Naive thymus-derived CD8-positive, alpha-beta T cell (primary cell): ENCODE data around the gene AP1G2. TPM values are rescaled to one million over a fixed set of nuclear protein-coding genes. Genes with fewer than 3 reads are reported as not detected.

Experiments used
- ATAC-seq, 2 donors: fragments of 150-1000 bp; cut with Tn5 transposase in 1 of 2; sonication (Bioruptor Pico), chemical (Tn5 transposase) in 1 of 2; 1 replicate in 1 of 2; 2 replicates in 1 of 2; pipeline ENCODE4 v1.10.0; 2021; ENCODE audit warnings: mild to moderate bottlenecking in 2 of 2, moderate library complexity in 2 of 2
- POLR2A ChIA-PET: fragments of 350-600 bp; sonication (Branson Sonifier 250); formaldehyde crosslinking; loops from one replicate; lab custom pipeline; 2021; ENCODE audit warnings: antibody characterized with exemption; lab: Charles Lee
- DNase-seq, 10 donors: peaks; one replicate each; pipeline versions ENCODE4 v3.0.0 to v3.0.0-alpha.2; 2020 to 2022
- H3K27ac Mint-ChIP-seq, 10 donors: one replicate each; pipeline ENCODE4 v1.8.0; 2020 to 2022; ENCODE audit warnings: mild to moderate bottlenecking in 10 of 10, mixed read lengths in 10 of 10, moderate library complexity in 4 of 10, inconsistent platforms in 1 of 10
- H3K27me3 Mint-ChIP-seq, 5 donors: one replicate each; pipeline ENCODE4 v1.8.0; 2021 to 2022; ENCODE audit warnings: mixed read lengths in 5 of 5
- H3K36me3 Mint-ChIP-seq, 3 donors: one replicate each; pipeline ENCODE4 v1.8.0; 2020 to 2022; ENCODE audit warnings: mixed read lengths in 3 of 3, mild to moderate bottlenecking in 2 of 3, inconsistent platforms in 1 of 3
- H3K4me1 Mint-ChIP-seq, 4 donors: one replicate each; pipeline ENCODE4 v1.8.0; 2021 to 2022; ENCODE audit warnings: mixed read lengths in 4 of 4
- H3K4me3 Mint-ChIP-seq, 10 donors: one replicate each; pipeline ENCODE4 v1.8.0; 2020 to 2022; ENCODE audit warnings: mild to moderate bottlenecking in 10 of 10, mixed read lengths in 10 of 10, moderate library complexity in 6 of 10, inconsistent platforms in 1 of 10
- H3K9me3 Mint-ChIP-seq, 9 donors: one replicate each; pipeline ENCODE4 v1.8.0; 2020 to 2022; ENCODE audit warnings: mixed read lengths in 9 of 9, mild to moderate bottlenecking in 3 of 9, inconsistent platforms in 1 of 9, moderate library complexity in 1 of 9
- polyA plus RNA-seq, 3 donors: library from polyadenylated mRNA; unstranded; fragments of 300-500 nt; fragmentation: Illumina TruSeq; gene quantifications; one replicate each; pipeline ENCODE4 v1.2.3, GENCODE V29; 2021
- total RNA-seq, 8 experiments: library from RNA in 2 of 8; stranded (reverse) in 2 of 8; gene quantifications; one replicate each; pipeline ENCODE4 v1.2.3 and lab custom pipeline; 2021 to 2026

The AP1G2 gene
- total and polyA plus RNA-seq, 5 experiments from 2014 or later: 67.8 to 529 (median 91.4) TPM

GRCh38 chr14:23555533-23555881 lies 12.1 kb downstream of the AP1G2 start:
- Mint-ChIP-seq H3K27me3 (no peaks in the 10 kb centered on the region), H3K9me3 (no peaks in the 10 kb centered on the region), H3K36me3 (peaks cover 0 to 17% (median 4%) of the 10 kb centered on the region in 3 donors), H3K4me3 (peak overlapping the region; percentile 88 to 99 (median 96)), H3K4me1 (peaks cover 14 to 59% (median 34%) of the 10 kb centered on the region in 4 donors), H3K27ac (peak overlapping the region; percentile 89 to 98 (median 95))
- DNase-seq: no peak
- POLR2A ChIA-PET: interaction anchor here (0.9 to 4.9 kb wide), 3 partner anchors 11 to 526 kb away, joined by 3 to 30 read pairs (median 3); partner anchors contain the start of gene AP1G2
- no peak for ATAC-seq

GRCh38 chr14:23551266-23552028 lies 16.1 kb downstream of the AP1G2 start, which contains the start of gene ZFHX2:
Gene ZFHX2 (minus strand): TSS chr14:23551765. CDS start chr14:23535325, 16,440 bp downstream.
- POLR2A ChIA-PET: interaction anchor here (1.0 to 2.5 kb wide), 5 partner anchors 9 to 231 kb away, joined by 4 to 10 read pairs (median 5); partner anchors contain the start of genes NGDN and PABPN1
- Mint-ChIP-seq H3K4me1 (peaks cover 3 to 21% (median 16%) of the 10 kb centered on the region in 4 donors), H3K27me3 (no peaks in the 10 kb centered on the region), H3K36me3 (no peaks in the 10 kb centered on the region), H3K9me3 (no peaks in the 10 kb centered on the region), H3K27ac (peak within 1 kb of the TSS in 9 of 10 donors; percentile 73 to 95 (median 86)), H3K4me3 (peak within 1 kb of the TSS in 3 of 10 donors; percentile 15 to 90 (median 87))
- DNase-seq (peak; percentile 55 to 80 (median 63)), ATAC-seq (peak; percentile 50 to 60)

- H3K36me3 Mint-ChIP-seq: no peaks in the 10 kb centered on the region
- ATAC-seq: no peak
- peaks cover 3 to 16% (median 12%) of the 10 kb centered on the region in 4 donors for H3K4me1 Mint-ChIP-seq
- peak overlapping the region in 2 of 10 donors; percentile 87 to 90 for H3K4me3 Mint-ChIP-seq
- DNase-seq: no peak
- no peaks in the 10 kb centered on the region for H3K27me3 Mint-ChIP-seq
- peak overlapping the region in 5 of 10 donors; percentile 6 to 95 (median 33) for H3K27ac Mint-ChIP-seq
- POLR2A ChIA-PET: interaction anchor here (1.2 to 2.5 kb wide), 3 partner anchors 9 to 230 kb away, joined by 5 to 10 read pairs (median 8); partner anchors contain the start of gene PABPN1
- no peaks in the 10 kb centered on the region for H3K9me3 Mint-ChIP-seq
Observed at GRCh38 chr14:23550812-23551265, 16.8 kb downstream of the AP1G2 start.

DNA sequence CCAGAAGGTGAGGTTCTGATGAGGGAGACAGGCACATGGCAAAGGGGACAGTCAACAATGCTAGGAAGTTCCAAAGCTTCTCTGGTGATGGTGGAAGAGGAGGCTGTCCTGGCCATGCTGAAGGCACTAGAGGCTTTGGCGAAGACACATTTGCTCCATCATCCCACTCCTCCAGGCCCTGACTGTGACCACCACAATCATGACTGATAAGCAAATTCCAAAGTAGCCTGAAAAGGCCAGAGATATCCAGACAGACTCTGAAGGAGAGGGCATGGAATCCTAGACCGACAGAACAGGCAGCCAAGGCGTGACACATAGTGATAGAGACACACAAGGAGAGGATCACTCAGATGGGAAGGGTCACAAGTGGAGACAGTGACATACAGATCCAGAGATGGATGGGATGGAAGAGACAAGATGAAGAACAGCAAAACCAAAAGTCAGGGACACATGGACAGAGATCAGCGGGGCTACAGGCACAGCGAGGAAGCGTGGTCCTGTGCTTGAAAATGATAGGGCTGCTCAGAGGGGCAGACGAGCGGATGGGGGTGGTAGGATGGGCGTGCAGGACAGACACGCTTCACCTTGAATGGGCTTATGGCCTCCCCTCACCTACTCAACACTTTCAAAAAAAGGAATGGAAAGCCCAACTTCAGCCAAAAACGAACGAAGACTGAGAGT lies 17.3 kb downstream of the AP1G2 start:
- peaks cover 3 to 12% (median 8%) of the 10 kb centered on the region in 4 donors for H3K4me1 Mint-ChIP-seq
- no peak overlapping the region for H3K4me3 Mint-ChIP-seq
- H3K27me3 Mint-ChIP-seq: no peaks in the 10 kb centered on the region
- no peaks in the 10 kb centered on the region for H3K36me3 Mint-ChIP-seq
- H3K27ac Mint-ChIP-seq: no peak overlapping the region
- no peak for DNase-seq
- POLR2A ChIA-PET: interaction anchor here (1.2 to 2.5 kb wide), 2 partner anchors 10 to 17 kb away, joined by 5 to 8 read pairs; no protein-coding TSS in a partner anchor
- H3K9me3 Mint-ChIP-seq: no peaks in the 10 kb centered on the region
- ATAC-seq: no peak

DNA sequence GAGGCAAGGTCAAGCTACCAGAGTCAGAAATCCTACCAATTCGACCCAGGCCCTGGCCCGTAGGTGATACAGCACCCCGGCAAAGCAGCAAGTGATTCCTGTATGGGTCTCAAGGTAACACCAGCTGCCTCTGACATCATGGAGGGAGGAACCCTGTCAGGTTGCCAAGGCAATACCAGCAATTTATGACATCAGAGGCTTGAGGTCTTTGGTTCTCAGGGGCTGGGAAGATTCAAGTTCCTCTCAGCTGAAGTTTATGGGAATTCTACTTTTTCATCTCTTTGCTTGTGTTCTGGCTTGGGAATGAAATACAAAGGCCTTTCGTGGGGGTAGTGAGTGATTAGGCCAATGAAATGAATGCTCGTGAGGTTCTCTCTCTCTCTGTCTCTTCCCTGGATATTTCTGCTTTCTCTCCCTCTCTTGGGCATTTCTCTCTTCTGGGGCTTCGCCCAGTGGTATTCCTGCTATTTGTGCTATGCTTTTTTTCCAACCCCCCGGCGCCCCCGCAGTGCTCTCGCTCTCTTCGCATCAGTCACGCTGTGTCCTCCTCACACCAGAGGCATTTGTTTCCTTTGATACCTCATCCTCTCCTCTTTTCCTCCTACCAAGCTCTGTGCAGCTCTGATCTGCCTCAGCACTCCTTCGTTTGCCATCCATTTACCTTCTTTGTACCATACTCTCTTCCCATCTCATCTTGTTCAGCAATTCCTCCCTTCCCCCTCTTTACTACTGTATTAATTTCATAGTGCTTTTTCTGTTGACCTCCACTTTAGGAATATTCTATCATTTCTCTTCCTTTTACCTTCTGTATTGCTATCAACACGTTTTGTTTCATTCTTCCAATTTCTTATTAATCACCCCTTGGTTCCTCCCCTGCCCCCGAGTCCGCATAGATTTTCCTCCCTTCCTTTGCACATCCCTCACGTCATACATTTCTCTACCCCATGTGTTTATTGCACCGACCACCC lies 19.0 kb downstream of the AP1G2 start:
- POLR2A ChIA-PET: no interaction called here
- Mint-ChIP-seq H3K27ac (no peak overlapping the region), H3K36me3 (no peaks in the 10 kb centered on the region), H3K27me3 (no peaks in the 10 kb centered on the region), H3K4me1 (peaks cover 3 to 11% (median 6%) of the 10 kb centered on the region in 4 donors), H3K9me3 (no peaks in the 10 kb centered on the region), H3K4me3 (no peak overlapping the region)
- DNase-seq (no peak), ATAC-seq (no peak)

DNA sequence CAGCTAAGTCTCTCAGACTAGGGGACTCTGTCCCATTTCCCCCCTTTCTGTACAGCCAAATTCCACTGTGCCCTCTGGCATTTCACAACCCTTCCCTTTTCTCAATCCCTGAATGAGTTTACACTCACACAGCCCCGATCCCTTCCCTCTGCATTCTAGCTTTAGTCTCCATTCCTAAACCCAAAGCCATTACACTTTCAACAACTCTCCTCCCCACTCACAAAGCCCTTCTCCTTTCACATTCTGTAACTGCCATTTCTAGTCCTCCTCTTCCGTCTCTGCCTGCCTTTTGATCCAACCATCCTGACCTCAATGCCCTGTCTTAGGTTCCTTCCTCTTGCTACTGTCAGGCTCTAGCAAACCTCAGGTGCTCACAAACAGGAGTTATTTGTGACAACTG lies 19.7 kb downstream of the AP1G2 start:
- Mint-ChIP-seq H3K27ac (no peak overlapping the region), H3K4me1 (peaks cover 3 to 11% (median 6%) of the 10 kb centered on the region in 4 donors), H3K9me3 (no peaks in the 10 kb centered on the region), H3K27me3 (no peaks in the 10 kb centered on the region), H3K4me3 (no peak overlapping the region), H3K36me3 (no peaks in the 10 kb centered on the region)
- no peak for DNase-seq
- ATAC-seq: no peak
- POLR2A ChIA-PET: no interaction called here

GRCh38 chr14:23546450-23547035 lies 21.0 kb downstream of the AP1G2 start:
- Mint-ChIP-seq H3K9me3 (no peaks in the 10 kb centered on the region), H3K4me1 (peaks cover 0 to 7% (median under 1%) of the 10 kb centered on the region in 4 donors), H3K27me3 (peaks cover 0 to 3% (median 0%) of the 10 kb centered on the region in 5 donors), H3K27ac (no peak overlapping the region), H3K4me3 (no peak overlapping the region), H3K36me3 (no peaks in the 10 kb centered on the region)
- ATAC-seq (no peak), DNase-seq (no peak)
- POLR2A ChIA-PET: no interaction called here

DNA sequence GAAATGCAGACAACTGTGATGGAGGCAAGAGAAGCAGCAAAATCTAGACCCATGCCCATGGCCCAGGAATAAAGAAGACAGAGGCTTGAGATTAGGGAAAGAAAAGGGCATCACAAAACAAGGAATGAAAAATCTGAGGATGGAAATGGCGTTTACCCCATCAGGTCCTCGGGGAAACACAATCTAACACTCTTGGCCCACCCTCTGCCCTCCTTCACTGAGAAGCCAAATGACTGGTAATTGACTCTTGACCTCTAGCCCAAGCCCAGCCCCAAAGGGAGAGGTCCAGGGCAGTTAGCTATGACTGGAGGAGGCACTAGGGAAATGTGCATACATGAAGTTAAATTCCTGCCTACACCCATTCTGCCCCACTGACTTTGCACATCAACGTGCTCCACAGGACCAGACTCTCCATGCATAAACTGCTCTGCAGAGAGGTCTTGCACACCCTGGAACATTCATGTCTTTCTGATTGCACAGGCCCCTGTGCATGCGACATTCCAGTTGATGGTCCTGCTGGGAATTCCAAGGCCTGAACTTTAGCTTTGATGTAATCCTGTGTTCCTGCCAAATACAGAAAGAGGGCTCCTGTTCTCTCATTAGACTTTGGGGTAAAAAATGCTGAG lies 21.7 kb downstream of the AP1G2 start:
- Mint-ChIP-seq H3K27ac (peak overlapping the region in 1 of 10 donors; percentile 42), H3K4me1 (peaks cover 0 to under 1% (median 0%) of the 10 kb centered on the region in 4 donors), H3K4me3 (no peak overlapping the region), H3K27me3 (peaks cover 0 to 3% (median 0%) of the 10 kb centered on the region in 5 donors), H3K9me3 (no peaks in the 10 kb centered on the region), H3K36me3 (no peaks in the 10 kb centered on the region)
- POLR2A ChIA-PET: no interaction called here
- DNase-seq (no peak), ATAC-seq (no peak)

DNA sequence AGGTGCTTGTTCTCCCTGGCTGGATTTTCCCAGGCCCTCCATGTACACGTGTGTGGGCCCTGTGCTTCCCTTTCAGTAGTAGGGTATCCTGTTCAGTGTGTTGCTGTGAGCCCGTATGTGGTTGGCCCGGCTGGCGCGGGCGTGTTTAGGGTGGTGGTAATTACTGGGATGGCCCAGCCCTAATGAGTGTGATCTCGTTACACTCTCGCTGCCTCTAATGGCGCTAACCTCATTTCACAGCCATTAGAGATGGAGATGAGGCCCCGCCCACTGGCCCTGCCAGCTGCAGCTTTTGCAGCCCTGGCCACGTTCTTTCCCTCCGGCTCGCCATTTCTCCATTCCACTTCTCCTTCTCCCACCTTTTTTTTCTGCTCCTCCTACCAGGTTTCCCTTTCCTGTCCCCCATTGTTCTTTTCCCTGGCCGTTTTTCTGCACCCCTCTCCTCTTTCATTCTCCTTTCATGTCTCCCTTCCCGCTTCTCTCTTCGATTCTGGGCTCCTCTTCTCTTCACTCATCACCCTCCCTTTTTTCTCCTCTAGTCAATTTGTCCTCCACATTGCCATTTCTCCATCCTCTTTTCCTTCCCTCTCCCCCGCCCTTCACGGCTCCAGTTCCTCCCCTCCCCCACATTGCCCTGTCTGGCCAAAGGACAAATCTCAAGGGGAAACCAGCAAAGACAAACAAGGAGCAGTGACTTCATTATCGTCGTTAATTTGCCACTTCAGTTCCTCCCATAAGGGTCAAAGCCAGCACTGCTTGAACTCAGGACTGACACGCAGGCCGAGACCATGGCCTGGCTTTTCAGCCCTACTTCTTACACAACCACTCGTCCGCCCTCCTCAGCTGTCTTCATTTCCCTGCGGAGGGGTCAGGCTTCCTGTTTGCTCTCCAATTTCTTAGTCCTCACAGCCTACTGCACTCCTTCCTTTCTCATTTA lies 22.8 kb downstream of the AP1G2 start:
- Mint-ChIP-seq H3K36me3 (no peaks in the 10 kb centered on the region), H3K9me3 (no peaks in the 10 kb centered on the region), H3K27me3 (peaks cover 0 to 3% (median 0%) of the 10 kb centered on the region in 5 donors), H3K4me1 (no peaks in the 10 kb centered on the region), H3K27ac (peak overlapping the region in 2 of 10 donors; percentile 39 to 51), H3K4me3 (no peak overlapping the region)
- DNase-seq (no peak), ATAC-seq (no peak)
- POLR2A ChIA-PET: no interaction called here

DNA sequence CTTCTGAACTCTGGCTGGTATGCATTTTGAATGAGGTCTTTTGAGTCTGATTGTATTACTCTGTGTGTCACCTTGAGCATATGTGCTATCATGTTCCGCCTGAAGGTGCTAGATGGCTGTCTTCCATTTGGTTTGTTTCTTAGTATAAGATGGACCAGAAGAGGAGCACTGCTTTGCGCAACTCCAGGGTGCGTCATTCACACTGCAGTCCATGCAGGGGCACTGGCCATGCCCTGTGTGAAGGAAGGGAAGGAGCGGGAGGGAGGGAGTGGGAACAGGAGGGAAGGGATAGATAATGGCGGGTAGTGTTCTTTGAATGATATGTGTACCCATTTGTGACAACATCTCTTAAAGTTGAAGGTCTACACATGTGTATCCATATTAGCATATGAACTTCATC lies 24.2 kb downstream of the AP1G2 start:
- no peak overlapping the region for H3K27ac Mint-ChIP-seq
- ATAC-seq: no peak
- POLR2A ChIA-PET: interaction anchor here (1.1 kb wide), 1 partner anchor 14 kb away, joined by 4 read pairs; no protein-coding TSS in a partner anchor
- peaks cover 0 to 3% (median 0%) of the 10 kb centered on the region in 5 donors for H3K27me3 Mint-ChIP-seq
- DNase-seq: no peak
- no peaks in the 10 kb centered on the region for H3K4me1 Mint-ChIP-seq
- H3K36me3 Mint-ChIP-seq: no peaks in the 10 kb centered on the region
- H3K9me3 Mint-ChIP-seq: no peaks in the 10 kb centered on the region
- no peak overlapping the region for H3K4me3 Mint-ChIP-seq
